ENCODE data around the gene NT5M.

- TF ChIP-seq RARB (CRISPR knock-in tag; IDR thresholded peaks at IDR 0.05), result no peak
- no peak for TF ChIP-seq GLIS3 (CRISPR knock-in tag; IDR thresholded peaks at IDR 0.05)
- TF ChIP-seq ZFP30 (CRISPR knock-in tag; IDR thresholded peaks at IDR 0.05), result no peak
- TF ChIP-seq TCF4 (CRISPR knock-in tag; IDR thresholded peaks at IDR 0.05; ENCODE audit: borderline replicate concordance), result no peak
- TF ChIP-seq POU6F1 (CRISPR knock-in tag; IDR thresholded peaks at IDR 0.05; ENCODE audit: borderline replicate concordance, low read depth), result no peak
Measured at GRCh38 chr17:17382971-17383370, 79.8 kb downstream of the NT5M start.

All from SK-N-SH treated with all-trans-retinoic acid at 6 μM for 48 hours (cell line).